NCI-H345 treated with DMSO at 0.1 percent for 48 hours (cell line): Measurements from ENCODE around the gene COMTD1.
A peak's percentile ranks its signal among the peaks of the same experiment; 100 is the strongest.
"Not testable (repeated sequence)": the region's sequence is repeated elsewhere in the genome, so short reads cannot be mapped to it uniquely, and the experiment has no call there.

Experiments
- DNase-seq: peaks from one replicate; lab custom pipeline; 2025; ENCODE audit not compliant: unreplicated experiment; lab: John Stamatoyannopoulos, UW

Gene COMTD1

DNA sequence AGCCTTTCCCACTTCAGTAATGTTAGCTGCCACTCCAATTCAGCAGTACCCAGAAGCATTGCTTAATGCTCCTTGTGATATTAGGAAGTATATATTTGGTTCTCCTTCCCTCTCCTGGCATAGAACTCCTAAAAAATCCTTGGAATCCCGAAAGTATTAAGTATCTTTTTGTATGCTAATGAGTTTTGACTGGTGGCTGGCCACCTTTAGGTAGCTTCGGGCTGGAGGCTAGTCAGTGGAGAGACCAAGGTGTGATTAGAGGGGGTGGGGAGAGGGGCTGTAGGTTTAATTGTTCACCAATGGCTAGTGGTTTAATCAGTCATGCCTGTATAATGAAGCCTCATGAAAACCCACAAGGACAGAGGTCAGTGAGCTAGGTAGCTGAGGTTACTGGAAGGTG is 12.2 kb downstream of the COMTD1 start:
- DNase-seq: no peak

DNA sequence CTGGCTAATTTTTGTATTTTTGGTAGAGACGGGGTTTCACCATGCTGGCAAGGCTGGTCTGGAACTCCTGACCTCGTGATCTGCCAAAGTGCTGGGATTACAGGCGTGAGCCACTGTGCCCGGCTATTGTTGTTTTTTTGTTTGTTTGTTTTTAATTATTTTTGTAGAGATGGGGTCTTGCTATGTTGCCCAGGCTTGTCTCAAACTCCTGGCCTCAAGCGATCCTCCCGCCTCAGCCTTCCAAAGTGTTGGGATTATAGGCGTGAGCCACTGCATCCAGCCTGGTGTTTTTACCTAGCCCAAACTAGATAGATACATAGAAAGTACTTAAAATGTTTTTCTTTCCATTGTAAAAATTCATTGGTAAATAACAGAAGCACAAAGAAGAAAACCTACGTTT is 14.3 kb downstream of the COMTD1 start:
- not testable (repeated sequence) for DNase-seq

DNA sequence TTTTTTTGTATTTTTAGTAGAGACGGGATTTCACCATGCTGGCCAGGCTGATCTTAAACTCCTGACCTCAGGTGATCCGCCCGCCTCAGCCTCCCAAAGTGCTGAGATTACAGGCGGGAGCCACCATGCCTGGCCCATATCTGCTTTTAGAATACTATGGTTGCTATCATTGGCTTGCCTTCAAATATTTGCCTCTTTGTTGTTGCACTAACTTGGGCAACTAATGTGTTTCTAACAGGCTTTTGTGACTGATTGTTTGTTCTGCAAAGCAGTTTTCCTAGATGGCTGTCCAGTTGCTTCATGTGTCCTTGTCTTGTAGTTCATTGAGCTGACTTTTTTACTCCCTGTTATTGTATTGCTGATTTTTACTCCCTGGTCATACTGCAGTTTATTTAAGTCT is 15.5 kb downstream of the COMTD1 start:
- no peak for DNase-seq

GRCh38 chr10:75212343-75212742 is 23.4 kb downstream of the COMTD1 start:
- DNase-seq: no peak

GRCh38 chr10:75211007-75211691 is 24.6 kb downstream of the COMTD1 start:
- DNase-seq: no peak

GRCh38 chr10:75210282-75211006 is 25.3 kb downstream of the COMTD1 start, which contains the start of gene VDAC2:
TSS of gene VDAC2 (plus strand) at chr10:75210796. CDS start at chr10:75211159, 363 bp downstream.
- peak; percentile 63 for DNase-seq

DNA sequence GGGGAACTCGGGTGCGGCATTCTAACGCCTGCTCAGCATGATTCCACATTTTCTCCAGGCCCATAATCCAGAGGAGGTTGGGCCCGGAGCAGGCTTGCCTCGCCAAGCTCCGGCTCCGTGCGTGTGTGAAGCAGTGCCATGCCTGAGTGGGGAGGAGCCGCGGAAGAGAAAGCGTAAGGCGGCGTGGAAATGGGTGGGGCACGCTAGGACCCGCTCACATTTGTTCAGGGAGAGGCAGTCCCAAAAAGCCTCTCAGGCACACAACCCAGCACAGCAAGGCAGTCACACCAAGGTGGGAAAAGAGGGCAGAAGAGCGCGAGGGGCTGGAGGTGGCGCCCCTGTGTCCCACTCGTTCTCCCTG is 25.9 kb downstream of the COMTD1 start:
- peak; percentile 39 for DNase-seq

DNA sequence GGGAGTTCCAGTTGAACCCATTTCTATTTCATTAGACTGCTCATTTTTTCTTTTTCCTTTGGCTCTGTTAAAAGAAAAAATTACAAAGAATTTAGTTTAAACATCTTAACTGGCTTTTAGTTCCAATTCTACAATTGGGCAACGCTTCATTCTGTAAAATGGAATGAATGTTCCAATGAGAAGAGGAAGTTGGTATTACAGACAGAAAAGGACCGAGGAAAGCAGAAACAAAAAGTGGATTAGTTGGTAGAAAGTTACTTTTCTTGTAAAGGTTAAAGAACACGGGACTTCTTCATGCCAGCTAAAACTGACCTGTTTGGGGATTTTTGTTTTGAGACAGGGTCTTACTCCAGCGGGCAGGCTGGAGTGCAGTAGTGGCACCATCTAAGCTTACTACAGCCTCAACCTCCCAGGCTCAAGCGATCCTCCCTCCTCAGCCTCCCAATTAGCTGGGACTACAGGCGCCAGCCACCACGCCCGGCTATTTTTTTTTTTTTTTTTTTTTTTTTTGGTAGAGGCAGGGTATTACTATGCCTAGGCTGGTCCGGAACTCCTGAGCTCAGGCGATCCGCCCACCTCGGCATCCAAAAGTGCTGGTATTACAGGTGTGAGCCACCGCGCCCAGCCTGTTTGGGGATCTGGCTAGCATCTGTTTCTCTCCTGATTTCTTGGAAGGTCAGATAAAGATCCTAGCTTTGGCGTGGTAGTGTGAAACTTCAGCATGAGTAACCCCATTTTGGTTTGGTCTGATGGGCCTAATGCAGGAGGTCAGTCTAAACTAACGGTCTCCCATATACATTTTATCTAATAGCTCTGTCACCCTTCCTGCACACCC is 26.5 kb downstream of the COMTD1 start:
- no peak for DNase-seq

GRCh38 chr10:75208181-75208580 is 27.6 kb downstream of the COMTD1 start:
- DNase-seq: no peak

GRCh38 chr10:75207857-75208144 is 28.0 kb downstream of the COMTD1 start:
- DNase-seq: no peak

- DNase-seq: no peak
These were observed 28.5 kb downstream of the COMTD1 start for GRCh38 chr10:75207079-75207856.

DNA sequence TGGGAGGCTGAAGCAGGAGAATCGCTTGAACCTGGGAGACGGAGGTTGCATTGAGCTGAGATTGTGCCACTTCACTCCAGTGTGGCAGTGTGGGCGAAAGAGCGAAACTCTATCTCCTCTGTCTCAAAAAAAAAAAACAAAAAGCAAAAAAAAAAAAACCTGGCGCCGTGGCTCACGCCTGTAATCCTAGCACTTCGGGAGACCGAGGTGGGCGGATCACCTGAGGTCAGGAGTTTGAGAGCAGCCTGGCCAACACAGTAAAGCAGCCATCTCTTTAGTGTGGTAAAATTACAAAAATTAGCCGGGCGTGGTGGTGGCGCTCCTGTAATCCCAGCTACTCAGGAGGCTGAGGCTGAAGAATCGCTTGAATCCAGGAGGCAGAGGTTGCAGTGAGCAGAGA is 29.1 kb downstream of the COMTD1 start:
- DNase-seq: not testable (repeated sequence)

- DNase-seq: no peak
These were observed 29.8 kb downstream of the COMTD1 start for GRCh38 chr10:75205908-75206307.

DNA sequence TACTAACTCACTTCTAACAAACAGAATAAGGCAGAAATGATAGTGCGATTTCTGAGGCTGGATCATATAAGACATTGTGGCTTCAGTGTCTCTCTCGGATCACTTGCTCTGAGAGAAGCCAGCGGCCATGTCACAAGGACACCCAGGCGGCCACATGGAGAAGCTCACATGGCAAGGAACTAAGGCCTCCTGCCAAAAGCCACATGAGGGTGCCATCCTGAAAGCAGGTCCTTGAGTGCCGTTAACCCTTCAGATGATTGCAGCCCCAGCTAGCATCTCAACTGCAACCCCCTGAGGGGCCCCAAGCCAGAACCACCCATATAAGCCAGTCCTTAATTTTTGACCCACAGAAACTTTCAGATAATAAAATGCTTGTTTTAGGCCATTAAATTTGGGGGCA is 32.0 kb downstream of the COMTD1 start:
- no peak for DNase-seq

DNA sequence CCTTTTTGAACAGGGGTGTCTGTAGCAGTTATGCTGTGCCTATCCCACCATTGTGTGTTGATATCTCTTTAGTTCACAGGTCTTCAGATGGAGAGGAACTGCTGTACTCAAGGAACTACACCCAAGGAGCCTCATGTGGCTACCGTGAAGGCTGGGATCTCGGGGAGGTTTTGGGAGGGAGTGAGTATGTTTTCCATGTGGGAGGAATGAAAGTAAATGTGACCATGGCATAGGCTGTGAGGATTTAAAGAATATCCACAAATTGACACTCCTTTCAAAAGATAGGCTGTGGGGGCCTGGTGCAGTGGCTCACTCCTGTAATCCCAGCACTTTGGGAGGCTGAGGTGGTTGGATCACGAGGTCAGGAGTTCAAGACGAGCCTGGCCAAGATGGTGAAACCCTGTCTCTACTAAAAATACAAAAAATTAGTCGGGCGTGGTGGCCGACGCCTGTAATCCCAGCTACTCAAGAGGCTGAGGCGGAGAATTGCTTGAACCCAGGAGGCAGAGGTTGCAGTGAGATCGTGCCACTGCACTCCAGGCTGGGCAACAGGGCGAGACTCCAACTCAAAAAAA is 32.6 kb downstream of the COMTD1 start:
- DNase-seq: not testable (repeated sequence)

DNA sequence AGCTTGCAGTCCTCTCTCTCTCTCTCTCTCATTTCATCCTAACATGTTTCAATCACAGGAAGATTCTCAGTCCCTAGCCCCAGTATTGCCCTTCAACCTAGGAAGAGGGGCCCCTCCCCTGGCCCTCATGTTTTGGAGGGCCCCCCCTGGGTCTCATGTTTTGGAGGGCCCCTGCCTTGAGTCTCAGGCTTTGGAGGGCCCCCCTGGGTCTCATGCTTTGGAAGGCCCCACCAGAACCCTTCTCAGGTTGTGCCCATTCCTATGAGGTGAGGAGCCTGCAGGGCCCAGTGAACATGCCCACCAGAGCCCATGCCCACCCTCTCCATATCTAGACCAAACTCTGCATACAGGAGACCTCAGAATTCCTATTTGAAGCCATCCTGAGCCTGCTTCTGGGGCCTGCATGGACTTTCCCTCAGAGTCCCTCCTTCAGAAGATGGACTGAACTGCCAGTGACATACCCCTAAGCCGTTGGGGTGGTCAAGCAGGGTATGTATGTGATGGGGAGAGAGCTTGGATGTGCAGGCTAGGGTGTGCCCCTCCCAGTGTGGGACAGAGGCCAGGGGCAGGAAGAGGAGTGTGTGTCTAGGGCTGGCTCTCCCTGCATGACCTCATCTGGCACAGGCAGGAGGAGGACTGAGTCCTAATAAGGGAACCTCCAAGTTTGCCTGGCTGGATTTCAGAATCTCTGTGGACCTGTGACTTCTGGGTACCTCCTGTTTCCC is 33.3 kb downstream of the COMTD1 start:
- DNase-seq: no peak

DNA sequence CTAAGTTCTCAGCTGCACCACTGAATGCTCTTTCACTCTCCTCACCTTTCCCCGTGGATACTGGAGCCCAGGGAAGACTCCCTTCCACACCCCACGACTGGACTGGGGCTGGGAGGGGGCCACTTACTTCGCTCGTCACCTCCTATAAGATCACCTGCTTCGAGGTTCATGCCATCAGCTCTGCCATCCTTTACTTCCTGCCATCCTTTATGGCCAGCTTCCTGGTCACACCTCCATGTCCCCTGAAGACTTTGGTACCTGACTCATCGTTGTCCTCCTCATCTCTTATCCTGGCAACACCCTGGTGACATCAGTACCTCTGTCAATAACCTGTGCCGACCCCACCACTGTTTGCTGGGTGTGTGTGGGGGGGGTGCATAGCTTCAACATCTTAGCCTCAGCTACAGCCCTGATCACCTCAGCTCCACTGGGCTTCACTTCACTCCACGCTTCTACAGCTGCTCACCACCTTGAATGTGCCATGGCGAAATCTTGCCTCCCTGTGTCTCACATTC is 33.9 kb downstream of the COMTD1 start:
- no peak for DNase-seq

- not testable (repeated sequence) for DNase-seq
These were observed 35.8 kb downstream of the COMTD1 start for GRCh38 chr10:75199949-75200348.

GRCh38 chr10:75197906-75198305 is 37.9 kb downstream of the COMTD1 start:
- no peak for DNase-seq

DNA sequence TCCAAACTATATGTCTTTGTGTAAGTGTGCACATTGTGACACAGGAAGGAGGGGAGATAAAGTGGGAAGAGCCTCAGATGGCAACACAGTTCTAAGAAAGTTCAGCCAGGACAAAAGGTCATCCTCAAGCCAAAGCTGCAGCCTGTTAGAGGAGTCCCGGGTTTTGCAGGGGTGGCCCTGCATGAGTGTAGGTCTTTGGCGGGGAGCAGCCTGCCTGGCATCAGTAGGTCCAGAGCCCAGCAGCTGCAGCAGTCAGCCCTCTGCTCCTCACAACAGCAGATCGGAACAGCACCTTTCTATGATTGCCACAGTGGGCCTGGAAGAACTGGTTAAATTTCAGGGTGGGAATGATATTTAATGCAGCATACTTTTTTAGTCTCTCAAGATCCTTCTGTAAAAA is 38.7 kb downstream of the COMTD1 start:
- DNase-seq: no peak
